Measurements from ENCODE around the gene MVB12B. TPM values are rescaled to one million over a fixed set of nuclear protein-coding genes. Genes with fewer than 3 reads are reported as not detected.

MVB12B gene
- total RNA-seq, 1 donor from 2014 or later = 12.8 TPM

- TF ChIP-seq, protein P1, sequence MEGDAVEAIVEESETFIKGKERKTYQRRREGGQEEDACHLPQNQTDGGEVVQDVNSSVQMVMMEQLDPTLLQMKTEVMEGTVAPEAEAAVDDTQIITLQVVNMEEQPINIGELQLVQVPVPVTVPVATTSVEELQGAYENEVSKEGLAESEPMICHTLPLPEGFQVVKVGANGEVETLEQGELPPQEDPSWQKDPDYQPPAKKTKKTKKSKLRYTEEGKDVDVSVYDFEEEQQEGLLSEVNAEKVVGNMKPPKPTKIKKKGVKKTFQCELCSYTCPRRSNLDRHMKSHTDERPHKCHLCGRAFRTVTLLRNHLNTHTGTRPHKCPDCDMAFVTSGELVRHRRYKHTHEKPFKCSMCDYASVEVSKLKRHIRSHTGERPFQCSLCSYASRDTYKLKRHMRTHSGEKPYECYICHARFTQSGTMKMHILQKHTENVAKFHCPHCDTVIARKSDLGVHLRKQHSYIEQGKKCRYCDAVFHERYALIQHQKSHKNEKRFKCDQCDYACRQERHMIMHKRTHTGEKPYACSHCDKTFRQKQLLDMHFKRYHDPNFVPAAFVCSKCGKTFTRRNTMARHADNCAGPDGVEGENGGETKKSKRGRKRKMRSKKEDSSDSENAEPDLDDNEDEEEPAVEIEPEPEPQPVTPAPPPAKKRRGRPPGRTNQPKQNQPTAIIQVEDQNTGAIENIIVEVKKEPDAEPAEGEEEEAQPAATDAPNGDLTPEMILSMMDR (IDR thresholded peaks at IDR 0.05; ENCODE audit: insufficient read depth, low read depth, low read length) = no peak
- no peak for TF ChIP-seq EZH2 (IDR thresholded peaks at IDR 0.05; ENCODE audit: insufficient read depth, low read length)
- no peaks in the 10 kb centered on the region for H3K36me3 ChIP-seq (ENCODE audit: insufficient read depth, low read length)
- no peak overlapping the region for H3K9ac ChIP-seq (ENCODE audit: low read length)
- H3K9me3 Mint-ChIP-seq (ENCODE audit: unreplicated experiment) = peaks cover 3% of the 10 kb centered on the region
- FAIRE-seq (no peak), DNase-seq (ENCODE audit: low read depth) (no peak)
- H4K20me1 ChIP-seq (ENCODE audit: insufficient read depth, low read length) = peaks cover 5% of the 10 kb centered on the region
- peaks cover 6% of the 10 kb centered on the region for H3K79me2 ChIP-seq (ENCODE audit: insufficient read depth, low read length)
- no peak overlapping the region for H3K27ac Mint-ChIP-seq (ENCODE audit: unreplicated experiment)
- peaks cover 2% of the 10 kb centered on the region for H3K27me3 Mint-ChIP-seq (ENCODE audit: low read depth, unreplicated experiment)
- no peak overlapping the region for H3K27ac ChIP-seq (ENCODE audit: low read depth, low read length)
- no peak overlapping the region for H2AFZ ChIP-seq (ENCODE audit: low read depth, low read length)
- peaks cover 17% of the 10 kb centered on the region for H3K4me1 ChIP-seq (ENCODE audit: insufficient read depth, low read length)
- H3K4me1 Mint-ChIP-seq (ENCODE audit: low read depth, unreplicated experiment) = peaks cover 20% of the 10 kb centered on the region
- no peaks in the 10 kb centered on the region for H3K9me3 ChIP-seq (ENCODE audit: insufficient read depth, low read depth, low read length)
- no peak overlapping the region for H3K4me2 ChIP-seq (ENCODE audit: low read length)
- no peak overlapping the region for H3K4me3 Mint-ChIP-seq (ENCODE audit: unreplicated experiment)
- H3K27me3 ChIP-seq (ENCODE audit: insufficient read depth, low read length) = no peaks in the 10 kb centered on the region
- H3K4me3 ChIP-seq (ENCODE audit: insufficient read depth, low read depth, low read length) = no peak overlapping the region
- H3K36me3 Mint-ChIP-seq (ENCODE audit: low read depth, unreplicated experiment) = peaks cover 5% of the 10 kb centered on the region
These were observed 41.4 kb downstream of the MVB12B start for GRCh38 chr9:126368020-126368419.

DNA sequence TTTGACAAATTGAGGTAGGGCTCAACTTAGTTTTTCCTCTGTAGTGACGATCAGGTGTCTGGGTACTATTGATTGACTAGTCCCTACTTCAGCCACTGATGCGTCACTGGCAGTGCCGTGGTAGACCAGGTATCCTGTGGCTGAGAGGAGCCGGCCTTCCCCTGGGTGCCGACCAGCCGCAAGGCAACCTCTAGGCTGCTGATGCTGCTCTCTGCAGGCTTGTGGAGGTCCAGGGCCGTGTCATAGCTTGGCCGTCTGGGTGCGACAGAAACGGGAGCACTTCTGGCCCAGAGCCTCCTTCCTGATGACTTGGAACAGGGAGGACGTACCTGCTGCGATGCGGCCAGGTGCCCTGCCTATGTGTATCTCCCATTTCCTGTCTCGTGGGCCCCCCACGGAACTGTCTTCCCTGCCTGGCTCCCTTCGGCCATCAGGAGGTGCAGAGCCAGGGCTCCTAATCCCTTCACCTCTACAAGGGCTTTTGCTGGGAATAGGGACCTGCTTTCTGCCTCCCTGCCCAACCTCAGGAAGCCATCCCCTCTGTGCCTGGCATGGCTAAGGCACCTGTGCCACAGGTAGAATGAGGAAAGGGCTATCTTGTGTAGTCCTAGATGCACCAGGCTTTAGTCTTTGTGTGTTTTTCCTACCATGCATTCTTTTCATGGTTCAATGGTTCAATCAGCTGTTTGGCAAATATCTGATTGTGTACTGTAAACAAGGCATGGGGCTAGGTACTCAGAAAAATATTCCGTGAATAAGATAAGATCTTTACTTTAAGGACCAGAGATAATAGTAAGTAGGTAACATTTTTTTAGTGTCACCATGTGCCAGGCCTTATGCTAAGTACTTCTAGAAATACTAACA is 44.6 kb downstream of the MVB12B start:
- Histone ChIP-seq H3K4me1 (ENCODE audit: insufficient read depth, low read length) (peaks cover 34% of the 10 kb centered on the region), H3K9me3 (ENCODE audit: insufficient read depth, low read depth, low read length) (no peaks in the 10 kb centered on the region), H3K79me2 (ENCODE audit: insufficient read depth, low read length) (peaks cover 6% of the 10 kb centered on the region), H3K36me3 (ENCODE audit: insufficient read depth, low read length) (no peaks in the 10 kb centered on the region), H3K27ac (ENCODE audit: low read depth, low read length) (no peak overlapping the region), H2AFZ (ENCODE audit: low read depth, low read length) (no peak overlapping the region), H3K4me2 (ENCODE audit: low read length) (no peak overlapping the region), H3K4me3 (ENCODE audit: insufficient read depth, low read depth, low read length) (no peak overlapping the region), H3K27me3 (ENCODE audit: insufficient read depth, low read length) (no peaks in the 10 kb centered on the region), H3K9ac (ENCODE audit: low read length) (no peak overlapping the region), H4K20me1 (ENCODE audit: insufficient read depth, low read length) (no peaks in the 10 kb centered on the region)
- Mint-ChIP-seq H3K4me3 (ENCODE audit: unreplicated experiment) (no peak overlapping the region), H3K9me3 (ENCODE audit: unreplicated experiment) (peaks cover 2% of the 10 kb centered on the region), H3K4me1 (ENCODE audit: low read depth, unreplicated experiment) (peaks cover 47% of the 10 kb centered on the region), H3K27ac (ENCODE audit: unreplicated experiment) (no peak overlapping the region), H3K36me3 (ENCODE audit: low read depth, unreplicated experiment) (peaks cover 3% of the 10 kb centered on the region), H3K27me3 (ENCODE audit: low read depth, unreplicated experiment) (peaks cover 2% of the 10 kb centered on the region)
- TF ChIP-seq EZH2 (IDR thresholded peaks at IDR 0.05; ENCODE audit: insufficient read depth, low read length) = no peak
- TF ChIP-seq, protein P1 (IDR thresholded peaks at IDR 0.05; ENCODE audit: insufficient read depth, low read depth, low read length) = no peak
- FAIRE-seq (no peak), DNase-seq (ENCODE audit: low read depth) (no peak)

DNA sequence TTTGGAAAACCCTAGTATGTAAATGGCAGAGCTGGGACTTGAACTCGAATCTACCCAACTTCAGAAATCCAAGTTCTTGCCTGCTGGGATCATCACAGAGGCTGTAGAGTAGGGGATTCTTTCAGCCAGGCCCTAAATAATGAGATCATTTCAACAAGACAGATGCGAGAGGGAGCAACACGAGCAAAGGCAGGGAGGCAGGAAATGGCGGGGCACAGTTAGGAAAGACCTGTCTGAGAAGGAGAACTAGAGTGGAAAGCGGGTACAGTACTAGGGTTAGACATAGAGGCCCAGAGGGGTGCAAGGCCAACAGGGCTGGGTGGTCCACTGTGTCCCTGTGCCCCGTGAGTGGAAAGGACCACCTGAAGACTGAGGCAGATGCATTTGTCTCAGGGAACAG is 46.1 kb downstream of the MVB12B start:
- FAIRE-seq (no peak), DNase-seq (ENCODE audit: low read depth) (no peak)
- Mint-ChIP-seq H3K36me3 (ENCODE audit: low read depth, unreplicated experiment) (peaks cover 5% of the 10 kb centered on the region), H3K27ac (ENCODE audit: unreplicated experiment) (peak overlapping the region; percentile 99), H3K4me3 (ENCODE audit: unreplicated experiment) (no peak overlapping the region), H3K27me3 (ENCODE audit: low read depth, unreplicated experiment) (no peaks in the 10 kb centered on the region), H3K9me3 (ENCODE audit: unreplicated experiment) (no peaks in the 10 kb centered on the region), H3K4me1 (ENCODE audit: low read depth, unreplicated experiment) (peaks cover 51% of the 10 kb centered on the region)
- H3K79me2 ChIP-seq (ENCODE audit: insufficient read depth, low read length) = peaks cover 6% of the 10 kb centered on the region
- no peak overlapping the region for H2AFZ ChIP-seq (ENCODE audit: low read depth, low read length)
- peak overlapping the region; percentile 4 for H3K9ac ChIP-seq (ENCODE audit: low read length)
- no peak for TF ChIP-seq EZH2 (IDR thresholded peaks at IDR 0.05; ENCODE audit: insufficient read depth, low read length)
- TF ChIP-seq, protein P1 (IDR thresholded peaks at IDR 0.05; ENCODE audit: insufficient read depth, low read depth, low read length) = no peak
- no peaks in the 10 kb centered on the region for H3K9me3 ChIP-seq (ENCODE audit: insufficient read depth, low read depth, low read length)
- H3K4me3 ChIP-seq (ENCODE audit: insufficient read depth, low read depth, low read length) = no peak overlapping the region
- peak overlapping the region; percentile 51 for H3K27ac ChIP-seq (ENCODE audit: low read depth, low read length)
- no peaks in the 10 kb centered on the region for H4K20me1 ChIP-seq (ENCODE audit: insufficient read depth, low read length)
- H3K4me2 ChIP-seq (ENCODE audit: low read length) = peak overlapping the region; percentile 76
- H3K36me3 ChIP-seq (ENCODE audit: insufficient read depth, low read length) = no peaks in the 10 kb centered on the region
- peaks cover 40% of the 10 kb centered on the region for H3K4me1 ChIP-seq (ENCODE audit: insufficient read depth, low read length)
- no peaks in the 10 kb centered on the region for H3K27me3 ChIP-seq (ENCODE audit: insufficient read depth, low read length)

Measured in astrocyte (in vitro differentiated cells and primary cell).